Naive thymus-derived CD8-positive, alpha-beta T cell (primary cell): ENCODE results near the gene DAPK2. TPM values are rescaled to one million over a fixed set of nuclear protein-coding genes. Genes with fewer than 3 reads are reported as not detected.
A peak's percentile ranks its signal among the peaks of the same experiment; 100 is the strongest.
"Not testable (repeated sequence)": the region's sequence is repeated elsewhere in the genome, so short reads cannot be mapped to it uniquely, and the experiment has no call there.

Source experiments
- ATAC-seq, 2 donors: fragments of 150-1000 bp; cut with Tn5 transposase in 1 of 2; sonication (Bioruptor Pico), chemical (Tn5 transposase) in 1 of 2; 1 replicate in 1 of 2; 2 replicates in 1 of 2; pipeline ENCODE4 v1.10.0; 2021; ENCODE audit warnings: mild to moderate bottlenecking in 2 of 2, moderate library complexity in 2 of 2
- POLR2A ChIA-PET: fragments of 350-600 bp; sonication (Branson Sonifier 250); formaldehyde crosslinking; loops from one replicate; lab custom pipeline; 2021; ENCODE audit warnings: antibody characterized with exemption; lab: Charles Lee
- DNase-seq, 10 donors: peaks; one replicate each; pipeline versions ENCODE4 v3.0.0 to v3.0.0-alpha.2; 2020 to 2022
- H3K27ac Mint-ChIP-seq, 10 donors: one replicate each; pipeline ENCODE4 v1.8.0; 2020 to 2022; ENCODE audit warnings: mild to moderate bottlenecking in 10 of 10, mixed read lengths in 10 of 10, moderate library complexity in 4 of 10, inconsistent platforms in 1 of 10
- H3K27me3 Mint-ChIP-seq, 5 donors: one replicate each; pipeline ENCODE4 v1.8.0; 2021 to 2022; ENCODE audit warnings: mixed read lengths in 5 of 5
- H3K36me3 Mint-ChIP-seq, 3 donors: one replicate each; pipeline ENCODE4 v1.8.0; 2020 to 2022; ENCODE audit warnings: mixed read lengths in 3 of 3, mild to moderate bottlenecking in 2 of 3, inconsistent platforms in 1 of 3
- H3K4me1 Mint-ChIP-seq, 4 donors: one replicate each; pipeline ENCODE4 v1.8.0; 2021 to 2022; ENCODE audit warnings: mixed read lengths in 4 of 4
- H3K4me3 Mint-ChIP-seq, 10 donors: one replicate each; pipeline ENCODE4 v1.8.0; 2020 to 2022; ENCODE audit warnings: mild to moderate bottlenecking in 10 of 10, mixed read lengths in 10 of 10, moderate library complexity in 6 of 10, inconsistent platforms in 1 of 10
- H3K9me3 Mint-ChIP-seq, 9 donors: one replicate each; pipeline ENCODE4 v1.8.0; 2020 to 2022; ENCODE audit warnings: mixed read lengths in 9 of 9, mild to moderate bottlenecking in 3 of 9, inconsistent platforms in 1 of 9, moderate library complexity in 1 of 9
- polyA plus RNA-seq, 3 donors: library from polyadenylated mRNA; unstranded; fragments of 300-500 nt; fragmentation: Illumina TruSeq; gene quantifications; one replicate each; pipeline ENCODE4 v1.2.3, GENCODE V29; 2021
- total RNA-seq, 8 experiments: library from RNA in 2 of 8; stranded (reverse) in 2 of 8; gene quantifications; one replicate each; pipeline ENCODE4 v1.2.3 and lab custom pipeline; 2021 to 2026

DAPK2 gene
- total and polyA plus RNA-seq, 5 experiments from 2014 or later = 0.41 to 4.0 (median 1.3) TPM

GRCh38 chr15:63909819-63910437, 136.4 kb downstream of the DAPK2 start:
- Mint-ChIP-seq H3K27ac (peak overlapping the region in 1 of 10 donors; percentile 78), H3K4me1 (peaks cover 14 to 33% (median 25%) of the 10 kb centered on the region in 4 donors), H3K36me3 (no peaks in the 10 kb centered on the region), H3K27me3 (no peaks in the 10 kb centered on the region), H3K9me3 (no peaks in the 10 kb centered on the region), H3K4me3 (no peak overlapping the region)
- POLR2A ChIA-PET = no interaction called here
- ATAC-seq = no peak
- no peak for DNase-seq

- peaks cover 16 to 41% (median 30%) of the 10 kb centered on the region in 4 donors for H3K4me1 Mint-ChIP-seq
- no peak overlapping the region for H3K4me3 Mint-ChIP-seq
- ATAC-seq (no peak), DNase-seq (no peak)
- POLR2A ChIA-PET = no interaction called here
- H3K9me3 Mint-ChIP-seq = no peaks in the 10 kb centered on the region
- H3K27me3 Mint-ChIP-seq = no peaks in the 10 kb centered on the region
- H3K36me3 Mint-ChIP-seq = no peaks in the 10 kb centered on the region
- H3K27ac Mint-ChIP-seq = peak overlapping the region in 1 of 10 donors; percentile 88
Measured at GRCh38 chr15:63908991-63909390, 137.3 kb downstream of the DAPK2 start.

- Mint-ChIP-seq H3K27ac (peak overlapping the region in 4 of 10 donors; percentile 60 to 88 (median 71)), H3K4me1 (peaks cover 16 to 41% (median 30%) of the 10 kb centered on the region in 4 donors)
Measured at GRCh38 chr15:63908281-63908680, 138.0 kb downstream of the DAPK2 start.

GRCh38 chr15:63907521-63907920, 138.8 kb downstream of the DAPK2 start:
- POLR2A ChIA-PET = interaction anchor here (1.4 kb wide), 1 partner anchor 9 kb away, joined by 3 read pairs; no protein-coding TSS in a partner anchor
- Mint-ChIP-seq H3K9me3 (no peaks in the 10 kb centered on the region), H3K4me3 (no peak overlapping the region), H3K4me1 (peaks cover 16 to 42% (median 30%) of the 10 kb centered on the region in 4 donors), H3K36me3 (no peaks in the 10 kb centered on the region), H3K27ac (peak overlapping the region in 4 of 10 donors; percentile 41 to 92 (median 90)), H3K27me3 (no peaks in the 10 kb centered on the region)
- ATAC-seq (no peak), DNase-seq (no peak)

More at GRCh38 chr15:63908281-63908680, 138.0 kb downstream of the DAPK2 start:
- POLR2A ChIA-PET = interaction anchor here (0.6 kb wide), 1 partner anchor 96 kb away, joined by 4 read pairs; no protein-coding TSS in a partner anchor
- DNase-seq (no peak), ATAC-seq (no peak)
- no peak overlapping the region for H3K4me3 Mint-ChIP-seq
- H3K9me3 Mint-ChIP-seq = no peaks in the 10 kb centered on the region
- no peaks in the 10 kb centered on the region for H3K36me3 Mint-ChIP-seq
- no peaks in the 10 kb centered on the region for H3K27me3 Mint-ChIP-seq

GRCh38 chr15:63906266-63906584, 140.1 kb downstream of the DAPK2 start:
- POLR2A ChIA-PET = interaction anchor here (0.7 to 1.4 kb wide), 2 partner anchors 8 to 11 kb away, joined by 3 read pairs; no protein-coding TSS in a partner anchor
- peak overlapping the region in 8 of 10 donors; percentile 36 to 78 (median 60) for H3K4me3 Mint-ChIP-seq
- H3K27me3 Mint-ChIP-seq = no peaks in the 10 kb centered on the region
- peak in 1 of 2 donors; percentile 68 for ATAC-seq
- H3K4me1 Mint-ChIP-seq = peaks cover 16 to 44% (median 33%) of the 10 kb centered on the region in 4 donors
- peak overlapping the region; percentile 88 to 94 (median 91) for H3K27ac Mint-ChIP-seq
- no peaks in the 10 kb centered on the region for H3K36me3 Mint-ChIP-seq
- no peaks in the 10 kb centered on the region for H3K9me3 Mint-ChIP-seq
- DNase-seq = no peak

- Mint-ChIP-seq H3K9me3 (no peaks in the 10 kb centered on the region), H3K36me3 (no peaks in the 10 kb centered on the region), H3K27me3 (no peaks in the 10 kb centered on the region), H3K4me1 (peaks cover 16 to 47% (median 35%) of the 10 kb centered on the region in 4 donors), H3K27ac (peak overlapping the region; percentile 88 to 94 (median 91)), H3K4me3 (peak overlapping the region in 8 of 10 donors; percentile 36 to 78 (median 60))
- DNase-seq (peak in 3 of 10 donors; percentile 40 to 53 (median 42)), ATAC-seq (peak; percentile 83 to 85)
- POLR2A ChIA-PET = interaction anchor here (0.7 to 1.2 kb wide), 2 partner anchors 11 to 105 kb away, joined by 3 read pairs; no protein-coding TSS in a partner anchor
Measured at GRCh38 chr15:63905558-63906265, 140.6 kb downstream of the DAPK2 start.

- ATAC-seq (no peak), DNase-seq (no peak)
- Mint-ChIP-seq H3K27me3 (no peaks in the 10 kb centered on the region), H3K4me1 (peaks cover 20 to 52% (median 41%) of the 10 kb centered on the region in 4 donors), H3K36me3 (no peaks in the 10 kb centered on the region), H3K9me3 (no peaks in the 10 kb centered on the region), H3K4me3 (peak overlapping the region in 2 of 10 donors; percentile 36 to 44), H3K27ac (peak overlapping the region in 2 of 10 donors; percentile 45 to 52)
- POLR2A ChIA-PET = interaction anchor here (1.2 to 1.3 kb wide), 2 partner anchors 9 to 106 kb away, joined by 3 read pairs; no protein-coding TSS in a partner anchor
Measured at GRCh38 chr15:63905131-63905530, 141.2 kb downstream of the DAPK2 start.

- POLR2A ChIA-PET = interaction anchor here (1.3 kb wide), 1 partner anchor 8 kb away, joined by 3 read pairs; no protein-coding TSS in a partner anchor
Measured at GRCh38 chr15:63904042-63904441, 142.2 kb downstream of the DAPK2 start.

GRCh38 chr15:63902671-63903035, 143.6 kb downstream of the DAPK2 start:
- no peak overlapping the region for H3K4me3 Mint-ChIP-seq
- H3K36me3 Mint-ChIP-seq = no peaks in the 10 kb centered on the region
- H3K27ac Mint-ChIP-seq = peak overlapping the region in 3 of 10 donors; percentile 15 to 37 (median 36)
- H3K27me3 Mint-ChIP-seq = no peaks in the 10 kb centered on the region
- DNase-seq (no peak), ATAC-seq (no peak)
- H3K9me3 Mint-ChIP-seq = no peaks in the 10 kb centered on the region
- peaks cover 28 to 68% (median 62%) of the 10 kb centered on the region in 4 donors for H3K4me1 Mint-ChIP-seq
- POLR2A ChIA-PET = interaction anchor here (0.7 to 1.2 kb wide), 2 partner anchors 9 to 58 kb away, joined by 3 to 4 read pairs; no protein-coding TSS in a partner anchor

More at GRCh38 chr15:63904042-63904441, 142.2 kb downstream of the DAPK2 start:
- Mint-ChIP-seq H3K36me3 (no peaks in the 10 kb centered on the region), H3K9me3 (no peaks in the 10 kb centered on the region), H3K4me1 (peaks cover 26 to 62% (median 50%) of the 10 kb centered on the region in 4 donors), H3K27me3 (no peaks in the 10 kb centered on the region), H3K4me3 (no peak overlapping the region), H3K27ac (peak overlapping the region in 2 of 10 donors; percentile 38 to 52)
- DNase-seq (no peak), ATAC-seq (no peak)

- no peaks in the 10 kb centered on the region for H3K27me3 Mint-ChIP-seq
- DNase-seq (no peak), ATAC-seq (no peak)
- H3K4me3 Mint-ChIP-seq = peak overlapping the region in 1 of 10 donors; percentile 50
- H3K36me3 Mint-ChIP-seq = no peaks in the 10 kb centered on the region
- H3K27ac Mint-ChIP-seq = peak overlapping the region in 5 of 10 donors; percentile 15 to 83 (median 37)
- POLR2A ChIA-PET = interaction anchor here (1.2 kb wide), 1 partner anchor 8 kb away, joined by 4 read pairs; no protein-coding TSS in a partner anchor
- peaks cover 32 to 71% (median 64%) of the 10 kb centered on the region in 4 donors for H3K4me1 Mint-ChIP-seq
- no peaks in the 10 kb centered on the region for H3K9me3 Mint-ChIP-seq
Measured at GRCh38 chr15:63901912-63902670, 144.2 kb downstream of the DAPK2 start.

- H3K4me3 Mint-ChIP-seq = peak overlapping the region in 1 of 10 donors; percentile 15
- H3K27ac Mint-ChIP-seq = peak overlapping the region in 8 of 10 donors; percentile 29 to 89 (median 66)
- no peak for ATAC-seq
Measured at GRCh38 chr15:63900306-63900705, 146.0 kb downstream of the DAPK2 start.

GRCh38 chr15:63899606-63900005, 146.7 kb downstream of the DAPK2 start:
- not testable (repeated sequence) for H3K27me3 Mint-ChIP-seq, DNase-seq, H3K9me3 Mint-ChIP-seq, H3K36me3 Mint-ChIP-seq, ATAC-seq
- peak overlapping the region in 7 of 10 donors; percentile 37 to 76 (median 58) for H3K4me3 Mint-ChIP-seq
- H3K4me1 Mint-ChIP-seq = peaks cover 34 to 72% (median 67%) of the 10 kb centered on the region in 4 donors
- H3K27ac Mint-ChIP-seq = peak overlapping the region; percentile 37 to 91 (median 74)
- POLR2A ChIA-PET = interaction anchor here (0.7 to 1.2 kb wide), 2 partner anchors 64 to 168 kb away, joined by 3 read pairs; no protein-coding TSS in a partner anchor

More at GRCh38 chr15:63900306-63900705, 146.0 kb downstream of the DAPK2 start:
- no peaks in the 10 kb centered on the region for H3K36me3 Mint-ChIP-seq
- no peaks in the 10 kb centered on the region for H3K27me3 Mint-ChIP-seq
- no peaks in the 10 kb centered on the region for H3K9me3 Mint-ChIP-seq
- peaks cover 34 to 71% (median 64%) of the 10 kb centered on the region in 4 donors for H3K4me1 Mint-ChIP-seq
- POLR2A ChIA-PET = interaction anchor here (0.6 to 1.2 kb wide), 2 partner anchors 148 to 168 kb away, joined by 3 to 4 read pairs; no protein-coding TSS in a partner anchor
- DNase-seq = no peak
